Dendritic cell treated with granulocyte-macrophage colony-stimulating factor and Interleukin-4, amounts not matched to agents 40 ng/mL and 50 ng/mL, for 4 days (primary cell): ENCODE measurements around the gene SQSTM1.
"Not testable (repeated sequence)": the region's sequence is repeated elsewhere in the genome, so short reads cannot be mapped to it uniquely, and the experiment has no call there.

Experiments used
- H3K27ac Mint-ChIP-seq: one replicate; pipeline ENCODE4 v1.8.0; 2022; ENCODE audit warnings: mild to moderate bottlenecking, mixed read lengths
- H3K27me3 Mint-ChIP-seq: one replicate; pipeline ENCODE4 v1.8.0; 2022; ENCODE audit warnings: mild to moderate bottlenecking, mixed read lengths
- H3K36me3 Mint-ChIP-seq: one replicate; pipeline ENCODE4 v1.8.0; 2022; ENCODE audit warnings: low read depth, mixed read lengths
- H3K4me1 Mint-ChIP-seq: one replicate; pipeline ENCODE4 v1.8.0; 2022; ENCODE audit warnings: low read depth, mixed read lengths
- H3K4me3 Mint-ChIP-seq: one replicate; pipeline ENCODE4 v1.8.0; 2022; ENCODE audit warnings: mild to moderate bottlenecking, moderate library complexity, mixed read lengths
- H3K9me3 Mint-ChIP-seq: one replicate; pipeline ENCODE4 v1.8.0; 2022; ENCODE audit warnings: mixed read lengths
- intact Hi-C: fragments of 100-400 bp; cut with micrococcal nuclease; formaldehyde crosslinking; loops from one replicate; pipeline ENCODE4 v1.15.0; 2022

SQSTM1 gene

GRCh38 chr5:179788193-179788854, 32.4 kb upstream of the SQSTM1 start:
- H3K27ac Mint-ChIP-seq, result no peak overlapping the region

GRCh38 chr5:179789278-179789677, 31.4 kb upstream of the SQSTM1 start:
- peaks cover 11% of the 10 kb centered on the region for H3K36me3 Mint-ChIP-seq
- H3K4me3 Mint-ChIP-seq, intact Hi-C loops, H3K9me3 Mint-ChIP-seq, H3K27ac Mint-ChIP-seq, H3K27me3 Mint-ChIP-seq: not testable (repeated sequence)
- peaks cover 51% of the 10 kb centered on the region for H3K4me1 Mint-ChIP-seq

More at GRCh38 chr5:179788193-179788854, 32.4 kb upstream of the SQSTM1 start:
- Mint-ChIP-seq H3K27me3 (no peaks in the 10 kb centered on the region), H3K36me3 (peaks cover 14% of the 10 kb centered on the region), H3K9me3 (no peaks in the 10 kb centered on the region), H3K4me3 (no peak overlapping the region), H3K4me1 (peaks cover 43% of the 10 kb centered on the region)
- intact Hi-C loops, result no loop called here

DNA sequence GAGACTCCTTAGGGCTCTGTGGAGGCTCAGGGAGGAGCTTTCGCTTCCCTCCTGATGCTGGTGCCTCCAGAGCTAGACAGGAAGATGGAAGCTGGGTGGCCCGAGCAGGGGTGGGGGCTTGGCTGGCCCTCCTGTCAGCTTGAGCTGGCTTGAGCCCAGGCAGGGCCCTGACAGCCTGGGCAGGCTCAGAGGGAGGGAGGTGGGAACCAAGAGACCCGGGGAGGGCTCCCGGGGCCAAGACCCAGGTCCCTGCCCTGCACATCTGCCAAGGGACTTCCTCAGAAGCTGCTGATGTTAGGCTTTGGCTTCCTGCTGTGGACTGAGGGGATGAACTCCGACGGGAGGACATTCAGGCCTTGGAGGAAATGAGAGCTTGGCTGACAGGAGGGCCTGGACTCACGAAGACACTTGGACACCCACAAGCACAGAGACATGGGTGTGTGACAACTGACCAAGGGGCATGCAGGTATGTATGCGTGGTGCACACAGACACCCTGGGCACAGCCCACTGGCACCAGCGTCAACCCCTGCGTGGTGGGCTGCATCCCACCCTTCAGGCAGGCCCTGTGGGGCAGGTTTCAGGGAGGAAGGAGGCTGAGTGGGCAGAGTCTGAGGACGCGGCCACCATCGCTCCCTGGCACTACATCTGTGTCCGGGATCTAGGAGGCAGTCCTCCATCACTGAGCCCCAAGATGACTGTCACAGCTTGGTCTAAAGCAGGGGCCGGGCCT, 28.7 kb upstream of the SQSTM1 start:
- no peaks in the 10 kb centered on the region for H3K9me3 Mint-ChIP-seq
- intact Hi-C loops, result loop anchor here (2.0 to 5.0 kb wide), 2 partner anchors 15 to 60 kb away; partner anchors contain the start of gene MAML1
- H3K4me3 Mint-ChIP-seq, result peak overlapping the region; percentile 59
- H3K27me3 Mint-ChIP-seq, result no peaks in the 10 kb centered on the region
- peaks cover 7% of the 10 kb centered on the region for H3K36me3 Mint-ChIP-seq
- peaks cover 51% of the 10 kb centered on the region for H3K4me1 Mint-ChIP-seq
- H3K27ac Mint-ChIP-seq, result peak overlapping the region; percentile 94

DNA sequence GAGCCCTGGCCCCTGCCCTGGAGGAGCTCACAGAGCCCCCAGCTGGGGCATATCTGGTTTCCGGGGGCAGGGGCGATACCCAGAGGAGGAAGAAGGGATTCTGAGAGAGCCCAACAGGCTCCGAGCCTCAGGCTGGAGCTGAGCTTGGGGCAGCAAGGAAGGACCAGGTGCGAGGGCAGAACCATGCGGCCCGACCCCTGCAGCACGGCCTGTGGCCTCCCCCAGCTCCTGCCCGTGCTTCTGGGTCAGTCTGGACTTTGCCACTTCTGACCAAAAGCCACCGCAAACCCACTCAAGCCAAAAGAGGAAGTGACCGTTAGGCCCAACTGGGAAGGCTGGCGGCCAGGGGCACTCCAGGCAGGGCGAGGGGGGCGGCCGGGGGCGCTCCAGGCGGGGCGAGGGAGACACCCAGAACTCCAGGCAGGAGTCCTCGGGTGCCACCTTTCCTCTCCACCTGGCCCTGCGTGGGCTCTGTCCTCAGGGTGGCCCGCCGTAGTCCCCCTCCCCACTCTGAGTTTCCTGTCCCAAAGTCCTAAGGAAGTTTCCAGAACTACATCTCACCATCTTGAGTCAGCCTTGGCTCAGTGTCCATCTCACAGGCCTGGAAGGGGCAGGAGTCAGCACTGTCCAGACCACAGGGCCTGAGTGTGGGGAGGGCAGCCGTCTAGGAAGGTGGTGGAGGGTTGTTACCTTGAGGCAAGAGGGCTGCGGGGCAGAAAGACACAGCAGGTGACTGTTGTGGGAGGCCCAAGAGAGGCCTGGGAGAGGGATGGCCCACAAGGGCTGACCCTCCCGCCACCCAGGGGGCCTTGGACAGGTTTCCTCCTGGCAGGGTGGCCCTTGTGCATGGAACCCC, 27.9 kb upstream of the SQSTM1 start:
- H3K4me1 Mint-ChIP-seq, result peaks cover 53% of the 10 kb centered on the region
- no peaks in the 10 kb centered on the region for H3K9me3 Mint-ChIP-seq
- peak overlapping the region; percentile 72 for H3K4me3 Mint-ChIP-seq
- H3K27ac Mint-ChIP-seq, result peak overlapping the region; percentile 94
- intact Hi-C loops, result loop anchor here (2.0 to 5.0 kb wide), 2 partner anchors 16 to 61 kb away; partner anchors contain the start of gene MAML1
- no peaks in the 10 kb centered on the region for H3K27me3 Mint-ChIP-seq
- H3K36me3 Mint-ChIP-seq, result peaks cover 15% of the 10 kb centered on the region

GRCh38 chr5:179793468-179794139, 27.1 kb upstream of the SQSTM1 start, which contains the start of gene LTC4S:
Gene LTC4S, plus strand, starts transcription at chr5:179793986. Its CDS starts 95 bp downstream, at chr5:179794081.
- Mint-ChIP-seq H3K36me3 (peaks cover 22% of the 10 kb centered on the region), H3K27ac (peak within 1 kb of the TSS; percentile 94), H3K9me3 (no peaks in the 10 kb centered on the region), H3K4me3 (peak within 1 kb of the TSS; percentile 72), H3K4me1 (peaks cover 53% of the 10 kb centered on the region), H3K27me3 (no peaks in the 10 kb centered on the region)
- intact Hi-C loops, result loop anchor here (2.0 to 5.0 kb wide), 2 partner anchors 17 to 61 kb away; partner anchors contain the start of gene MAML1

DNA sequence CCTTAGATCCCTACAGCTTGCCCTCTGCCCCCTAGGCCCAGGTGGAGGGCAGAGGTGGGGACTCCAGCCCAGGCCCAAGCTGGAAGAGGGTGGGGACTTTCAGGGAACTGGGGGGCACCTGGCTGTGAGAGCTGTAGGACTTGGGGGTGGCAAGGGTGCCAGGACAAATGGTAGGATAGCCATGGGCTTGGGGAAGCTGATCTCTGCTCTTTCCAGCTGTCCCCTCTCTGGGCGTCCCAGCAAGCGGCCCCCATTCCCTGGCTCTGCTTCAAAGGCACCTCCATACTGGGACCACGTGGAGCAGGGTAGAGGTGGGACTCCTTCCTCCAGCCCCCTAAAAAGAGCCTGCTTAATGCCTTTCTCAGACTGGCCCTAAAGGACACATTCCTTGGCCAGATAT, 26.5 kb upstream of the SQSTM1 start:
- intact Hi-C loops, result loop anchor here (5.0 kb wide), 1 partner anchor 62 kb away; the partner anchor contains the start of gene MAML1
- Mint-ChIP-seq H3K36me3 (peaks cover 28% of the 10 kb centered on the region), H3K4me1 (peaks cover 53% of the 10 kb centered on the region), H3K27ac (peak overlapping the region; percentile 94), H3K9me3 (no peaks in the 10 kb centered on the region), H3K27me3 (no peaks in the 10 kb centered on the region), H3K4me3 (peak overlapping the region; percentile 72)

DNA sequence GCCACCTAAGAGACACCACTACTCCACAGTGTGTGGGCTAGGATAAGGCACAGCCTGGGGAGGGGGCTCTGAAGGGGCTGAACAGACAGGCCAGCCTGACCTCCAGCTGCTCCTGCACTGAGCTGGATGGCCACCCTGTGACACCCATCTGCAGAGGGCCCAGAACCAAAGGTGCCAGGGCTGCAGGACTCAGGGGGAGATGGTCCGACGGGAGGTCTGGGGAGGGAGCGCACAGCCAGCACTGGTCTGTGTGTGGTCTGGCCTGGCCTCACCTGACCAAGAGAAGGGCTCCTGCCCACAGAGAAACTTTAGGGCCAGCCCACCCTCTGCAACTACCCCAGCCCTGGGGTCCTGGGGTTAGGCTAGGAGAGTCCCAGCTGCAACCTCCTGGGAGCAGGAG, 26.1 kb upstream of the SQSTM1 start:
- Mint-ChIP-seq H3K27ac (peak overlapping the region; percentile 94), H3K4me1 (peaks cover 53% of the 10 kb centered on the region), H3K9me3 (no peaks in the 10 kb centered on the region), H3K27me3 (no peaks in the 10 kb centered on the region), H3K4me3 (peak overlapping the region; percentile 72), H3K36me3 (peaks cover 32% of the 10 kb centered on the region)
- intact Hi-C loops, result loop anchor here (5.0 kb wide), 1 partner anchor 62 kb away; the partner anchor contains the start of gene MAML1

GRCh38 chr5:179795049-179795862, 25.4 kb upstream of the SQSTM1 start:
- Mint-ChIP-seq H3K27me3 (no peaks in the 10 kb centered on the region), H3K9me3 (no peaks in the 10 kb centered on the region), H3K36me3 (peaks cover 39% of the 10 kb centered on the region), H3K27ac (peak overlapping the region; percentile 94), H3K4me1 (peaks cover 53% of the 10 kb centered on the region), H3K4me3 (peak overlapping the region; percentile 72)
- intact Hi-C loops, result loop anchor here (5.0 kb wide), 1 partner anchor 33 kb away; no protein-coding TSS in a partner anchor

- Mint-ChIP-seq H3K4me3 (peak overlapping the region; percentile 72), H3K4me1 (peaks cover 52% of the 10 kb centered on the region), H3K9me3 (no peaks in the 10 kb centered on the region), H3K27ac (peak overlapping the region; percentile 59), H3K27me3 (no peaks in the 10 kb centered on the region), H3K36me3 (peaks cover 48% of the 10 kb centered on the region)
- intact Hi-C loops, result loop anchor here (5.0 kb wide), 1 partner anchor 34 kb away; no protein-coding TSS in a partner anchor
Observed at GRCh38 chr5:179795863-179796833, 24.6 kb upstream of the SQSTM1 start.

- Mint-ChIP-seq H3K4me3 (peak overlapping the region; percentile 55), H3K27me3 (no peaks in the 10 kb centered on the region), H3K4me1 (peaks cover 49% of the 10 kb centered on the region), H3K36me3 (peaks cover 57% of the 10 kb centered on the region), H3K27ac (peak overlapping the region; percentile 59), H3K9me3 (no peaks in the 10 kb centered on the region)
- intact Hi-C loops, result loop anchor here (5.0 kb wide), 1 partner anchor 35 kb away; no protein-coding TSS in a partner anchor
Observed at GRCh38 chr5:179796877-179797608, 23.7 kb upstream of the SQSTM1 start.

GRCh38 chr5:179797741-179798140, 23.0 kb upstream of the SQSTM1 start:
- intact Hi-C loops, result loop anchor here (5.0 kb wide), 1 partner anchor 35 kb away; no protein-coding TSS in a partner anchor
- no peaks in the 10 kb centered on the region for H3K27me3 Mint-ChIP-seq
- no peak overlapping the region for H3K27ac Mint-ChIP-seq
- no peaks in the 10 kb centered on the region for H3K9me3 Mint-ChIP-seq
- no peak overlapping the region for H3K4me3 Mint-ChIP-seq
- H3K4me1 Mint-ChIP-seq, result peaks cover 49% of the 10 kb centered on the region
- peaks cover 64% of the 10 kb centered on the region for H3K36me3 Mint-ChIP-seq
